Loucy (cell line): ENCODE data around the gene SEC31A.
A peak's percentile ranks its signal among the peaks of the same experiment; 100 is the strongest.

Experiments used
- H2AFZ ChIP-seq: fragments of 200-600 bp; sonication (generic); 2 replicates; pipeline ENCODE4 v1.6.0; 2016; ENCODE audit warnings: antibody characterized with exemption, mild to moderate bottlenecking, low read length, moderate library complexity
- H3F3A ChIP-seq: fragments of 200-600 bp; 2 replicates; pipeline ENCODE4 v1.6.0; 2016; ENCODE audit warnings: antibody characterized with exemption, low read depth, mild to moderate bottlenecking
- H3K27me3 ChIP-seq: fragments of 200-600 bp; sonication (generic); 2 replicates; pipeline ENCODE4 v1.6.1; 2014; ENCODE audit warnings: low read length, mild to moderate bottlenecking; ENCODE audit not compliant: insufficient read depth, poor library complexity, severe bottlenecking
- H3K36me3 ChIP-seq: fragments of 200-600 bp; sonication (generic); 2 replicates; pipeline ENCODE4 v1.6.1; 2016; ENCODE audit warnings: low read length; ENCODE audit not compliant: insufficient read depth
- H3K4me1 ChIP-seq: fragments of 200-600 bp; sonication (generic); 2 replicates; pipeline ENCODE4 v1.5.1; 2014; ENCODE audit warnings: low read length, mild to moderate bottlenecking; ENCODE audit not compliant: insufficient read depth, poor library complexity, severe bottlenecking
- H3K4me2 ChIP-seq: fragments of 200-600 bp; sonication (generic); 2 replicates; pipeline ENCODE4 v1.6.0; 2014; ENCODE audit warnings: antibody characterized with exemption, low read length, low read depth, mild to moderate bottlenecking; ENCODE audit not compliant: poor library complexity, severe bottlenecking
- H3K4me3 ChIP-seq: fragments of 200-600 bp; sonication (generic); 2 replicates; pipeline ENCODE4 v1.5.1; 2014; ENCODE audit warnings: low read length, mild to moderate bottlenecking, mixed read lengths; ENCODE audit not compliant: poor library complexity, severe bottlenecking
- H3K79me2 ChIP-seq: fragments of 200-600 bp; sonication (generic); 2 replicates; pipeline ENCODE4 v1.6.1; 2014; ENCODE audit warnings: low read length; ENCODE audit not compliant: insufficient read depth
- H3K9ac ChIP-seq: fragments of 200-600 bp; sonication (generic); 2 replicates; pipeline ENCODE4 v1.6.0; 2014; ENCODE audit warnings: mild to moderate bottlenecking, low read depth, low read length, moderate library complexity; ENCODE audit not compliant: poor library complexity, severe bottlenecking
- H3K9me2 ChIP-seq: fragments of 200-600 bp; sonication (generic); replicated peaks from 2 replicates; pipeline ENCODE4 v1.6.1; 2016; ENCODE audit warnings: low read depth, low read length, mixed read lengths
- H3K9me3 ChIP-seq: fragments of 200-600 bp; sonication (generic); 2 replicates; pipeline ENCODE4 v1.6.1; 2014; ENCODE audit warnings: mild to moderate bottlenecking, antibody characterized with exemption, low read length, low read depth; ENCODE audit not compliant: insufficient read depth
- H4K20me1 ChIP-seq: fragments of 200-600 bp; sonication (generic); 2 replicates; pipeline ENCODE4 v1.6.0; 2014; ENCODE audit warnings: antibody characterized with exemption, low read length, mild to moderate bottlenecking; ENCODE audit not compliant: insufficient read depth, poor library complexity, severe bottlenecking
- CTCF ChIP-seq: fragments of 200-600 bp; sonication (generic); conservative IDR thresholded peaks from 2 replicates; pipeline ENCODE4 v1.5.1; 2014; ENCODE audit warnings: mild to moderate bottlenecking, antibody characterized with exemption, low read length
- EZH2phosphoT487 ChIP-seq: fragments of 200-600 bp; IDR thresholded peaks from 2 replicates; pipeline ENCODE4 v1.6.1; 2018; ENCODE audit warnings: antibody characterized with exemption, mild to moderate bottlenecking, moderate library complexity, borderline replicate concordance

Gene SEC31A

GRCh38 chr4:82791179-82791578 is 99.8 kb downstream of the SEC31A start:
- peaks cover 19% of the 10 kb centered on the region for H3K4me1 ChIP-seq
- H3K4me3 ChIP-seq, result no peak overlapping the region
- H3K79me2 ChIP-seq, result peaks cover 64% of the 10 kb centered on the region; the same call in 1 of the 2 replicates
- no peaks in the 10 kb centered on the region for H3K36me3 ChIP-seq
- H2AFZ ChIP-seq, result no peak overlapping the region
- H3K9me2 ChIP-seq, result no peaks in the 10 kb centered on the region
- TF ChIP-seq CTCF (no peak), EZH2phosphoT487 (no peak)
- no peaks in the 10 kb centered on the region for H3K27me3 ChIP-seq
- H3K9ac ChIP-seq, result no peak overlapping the region
- peaks cover 8% of the 10 kb centered on the region for H4K20me1 ChIP-seq
- no peaks in the 10 kb centered on the region for H3F3A ChIP-seq
- no peak overlapping the region for H3K4me2 ChIP-seq
- H3K9me3 ChIP-seq, result no peaks in the 10 kb centered on the region

- Histone ChIP-seq H3K4me3 (no peak overlapping the region), H3K36me3 (no peaks in the 10 kb centered on the region), H2AFZ (no peak overlapping the region), H3K9ac (no peak overlapping the region), H3K9me3 (no peaks in the 10 kb centered on the region), H3K4me2 (peak overlapping the region; percentile 2), H3K27me3 (no peaks in the 10 kb centered on the region), H4K20me1 (peaks cover 7% of the 10 kb centered on the region), H3K4me1 (peaks cover 25% of the 10 kb centered on the region), H3K79me2 (peaks cover 64% of the 10 kb centered on the region; the same call in 1 of the 2 replicates), H3K9me2 (no peaks in the 10 kb centered on the region), H3F3A (no peaks in the 10 kb centered on the region)
- TF ChIP-seq EZH2phosphoT487 (no peak), CTCF (no peak)
These were observed 100.8 kb downstream of the SEC31A start for GRCh38 chr4:82790060-82790660.

- H2AFZ ChIP-seq, result no peak overlapping the region
- H3K36me3 ChIP-seq, result no peaks in the 10 kb centered on the region
- no peak overlapping the region for H3K9ac ChIP-seq
- H3F3A ChIP-seq, result no peaks in the 10 kb centered on the region
- H3K9me2 ChIP-seq, result no peaks in the 10 kb centered on the region
- no peak overlapping the region for H3K4me2 ChIP-seq
- TF ChIP-seq CTCF (no peak), EZH2phosphoT487 (no peak)
- H3K27me3 ChIP-seq, result no peaks in the 10 kb centered on the region
- peaks cover 7% of the 10 kb centered on the region for H4K20me1 ChIP-seq
- H3K4me3 ChIP-seq, result no peak overlapping the region
- peaks cover 30% of the 10 kb centered on the region for H3K4me1 ChIP-seq
- H3K79me2 ChIP-seq, result peaks cover 69% of the 10 kb centered on the region; the same call in 1 of the 2 replicates
- H3K9me3 ChIP-seq, result no peaks in the 10 kb centered on the region
These were observed 101.8 kb downstream of the SEC31A start for GRCh38 chr4:82789025-82789776.
